ENCODE measurements around the gene SAMD4A.

Gene SAMD4A

DNA sequence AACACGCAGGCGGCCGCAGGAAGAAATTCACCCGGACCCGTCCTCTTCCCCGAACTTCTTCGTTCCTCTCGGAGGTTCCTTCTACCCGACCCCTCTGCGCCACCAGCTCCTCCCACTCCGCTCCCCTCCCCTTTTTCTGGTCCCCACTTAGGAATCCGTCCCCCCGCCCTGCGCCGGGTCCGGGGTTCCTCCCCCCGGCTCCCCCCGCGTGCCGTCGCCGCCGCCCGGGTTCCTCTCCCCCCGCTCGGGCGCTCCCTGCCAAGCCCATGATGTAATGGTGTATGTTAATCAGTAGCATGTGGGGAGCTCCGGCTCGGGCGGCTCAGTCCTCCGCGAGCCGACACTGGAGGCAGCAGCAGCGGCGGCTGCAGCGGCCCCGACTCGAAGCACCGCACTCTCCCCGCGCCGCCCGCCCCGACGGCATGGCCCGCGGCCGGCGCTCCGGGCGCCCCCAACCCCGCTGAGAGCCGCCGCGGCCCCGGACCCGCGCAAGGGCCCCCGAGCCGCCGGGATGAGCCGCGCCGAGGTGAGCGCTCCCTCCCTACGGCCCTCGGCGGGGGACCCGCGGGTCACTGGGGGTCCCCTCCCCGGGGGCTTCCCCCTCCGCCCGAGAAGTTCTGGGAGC, 1.0 kb upstream of the SAMD4A start:
- TF ChIP-seq, protein P1, sequence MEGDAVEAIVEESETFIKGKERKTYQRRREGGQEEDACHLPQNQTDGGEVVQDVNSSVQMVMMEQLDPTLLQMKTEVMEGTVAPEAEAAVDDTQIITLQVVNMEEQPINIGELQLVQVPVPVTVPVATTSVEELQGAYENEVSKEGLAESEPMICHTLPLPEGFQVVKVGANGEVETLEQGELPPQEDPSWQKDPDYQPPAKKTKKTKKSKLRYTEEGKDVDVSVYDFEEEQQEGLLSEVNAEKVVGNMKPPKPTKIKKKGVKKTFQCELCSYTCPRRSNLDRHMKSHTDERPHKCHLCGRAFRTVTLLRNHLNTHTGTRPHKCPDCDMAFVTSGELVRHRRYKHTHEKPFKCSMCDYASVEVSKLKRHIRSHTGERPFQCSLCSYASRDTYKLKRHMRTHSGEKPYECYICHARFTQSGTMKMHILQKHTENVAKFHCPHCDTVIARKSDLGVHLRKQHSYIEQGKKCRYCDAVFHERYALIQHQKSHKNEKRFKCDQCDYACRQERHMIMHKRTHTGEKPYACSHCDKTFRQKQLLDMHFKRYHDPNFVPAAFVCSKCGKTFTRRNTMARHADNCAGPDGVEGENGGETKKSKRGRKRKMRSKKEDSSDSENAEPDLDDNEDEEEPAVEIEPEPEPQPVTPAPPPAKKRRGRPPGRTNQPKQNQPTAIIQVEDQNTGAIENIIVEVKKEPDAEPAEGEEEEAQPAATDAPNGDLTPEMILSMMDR (IDR thresholded peaks at IDR 0.05; ENCODE audit: low read depth, low read length): no peak
- DNase-seq (ENCODE audit: extremely low read depth, low read depth): peak; percentile 88

DNA sequence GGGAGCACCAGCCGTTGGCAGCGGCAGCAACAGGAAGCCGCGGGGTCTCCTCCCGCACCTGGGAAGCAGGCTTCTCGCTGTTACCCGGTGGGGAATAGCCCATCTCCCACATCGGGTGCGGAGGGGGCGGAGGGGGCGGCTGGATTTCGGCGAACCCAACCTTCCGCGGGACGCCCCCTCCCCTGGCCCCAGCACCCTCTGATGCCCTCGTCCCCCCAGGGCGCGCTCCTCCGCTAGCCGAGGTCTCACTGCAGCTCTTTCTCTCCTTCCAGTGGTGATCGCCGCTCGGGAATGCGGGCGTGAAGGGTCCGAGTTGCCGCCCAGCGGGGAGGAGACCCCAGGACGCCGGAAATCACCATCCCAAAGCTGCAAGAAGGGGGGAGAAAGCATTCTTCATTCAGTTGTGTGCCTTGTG, 303 bp downstream of the SAMD4A start:
- DNase-seq (ENCODE audit: extremely low read depth, low read depth): no peak
- TF ChIP-seq, protein P1 (IDR thresholded peaks at IDR 0.05; ENCODE audit: low read depth, low read length): no peak

DNA sequence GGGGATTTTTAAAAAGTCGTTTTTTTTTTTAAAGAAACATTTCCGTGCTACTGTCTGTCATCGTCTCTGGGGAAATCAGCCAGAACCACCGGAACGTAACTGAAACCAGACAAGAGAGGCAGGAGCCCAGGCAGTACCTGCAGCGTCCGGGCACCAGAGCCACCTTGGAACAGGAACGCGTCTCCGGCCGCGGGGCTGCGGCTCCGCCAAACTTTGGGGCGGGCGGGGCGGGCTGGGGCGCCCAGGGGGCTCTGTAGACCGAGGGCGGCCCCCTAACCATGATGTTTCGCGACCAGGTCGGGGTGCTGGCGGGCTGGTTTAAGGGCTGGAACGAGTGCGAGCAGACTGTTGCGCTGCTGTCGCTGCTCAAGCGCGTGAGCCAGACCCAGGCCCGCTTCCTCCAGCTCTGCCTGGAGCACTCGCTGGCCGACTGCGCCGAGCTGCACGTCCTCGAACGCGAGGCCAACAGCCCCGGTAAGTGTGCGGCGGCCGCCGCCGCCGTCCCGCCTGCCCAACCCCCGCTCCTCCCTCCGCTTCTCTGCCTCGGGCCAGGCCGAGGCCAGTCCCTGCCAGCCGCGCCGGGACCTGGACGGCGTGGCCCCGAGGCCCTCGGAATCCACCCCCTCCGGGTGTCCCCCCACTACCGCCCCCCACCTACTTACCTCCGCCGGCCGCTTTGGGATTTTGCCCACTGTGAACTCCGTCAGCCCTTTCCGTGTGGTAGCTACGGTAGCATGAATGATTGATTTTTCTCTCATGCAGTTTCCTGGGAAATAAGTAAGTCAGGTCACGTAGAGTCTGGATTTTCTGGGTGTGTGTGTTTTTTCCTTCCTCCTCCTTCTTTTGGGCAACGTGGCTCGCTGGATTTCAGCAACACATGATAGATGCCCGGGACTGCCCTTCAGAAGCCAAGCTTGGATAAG, 972 bp downstream of the SAMD4A start:
- TF ChIP-seq, protein P1 (IDR thresholded peaks at IDR 0.05; ENCODE audit: low read depth, low read length): no peak
- DNase-seq (ENCODE audit: extremely low read depth, low read depth): no peak

DNA sequence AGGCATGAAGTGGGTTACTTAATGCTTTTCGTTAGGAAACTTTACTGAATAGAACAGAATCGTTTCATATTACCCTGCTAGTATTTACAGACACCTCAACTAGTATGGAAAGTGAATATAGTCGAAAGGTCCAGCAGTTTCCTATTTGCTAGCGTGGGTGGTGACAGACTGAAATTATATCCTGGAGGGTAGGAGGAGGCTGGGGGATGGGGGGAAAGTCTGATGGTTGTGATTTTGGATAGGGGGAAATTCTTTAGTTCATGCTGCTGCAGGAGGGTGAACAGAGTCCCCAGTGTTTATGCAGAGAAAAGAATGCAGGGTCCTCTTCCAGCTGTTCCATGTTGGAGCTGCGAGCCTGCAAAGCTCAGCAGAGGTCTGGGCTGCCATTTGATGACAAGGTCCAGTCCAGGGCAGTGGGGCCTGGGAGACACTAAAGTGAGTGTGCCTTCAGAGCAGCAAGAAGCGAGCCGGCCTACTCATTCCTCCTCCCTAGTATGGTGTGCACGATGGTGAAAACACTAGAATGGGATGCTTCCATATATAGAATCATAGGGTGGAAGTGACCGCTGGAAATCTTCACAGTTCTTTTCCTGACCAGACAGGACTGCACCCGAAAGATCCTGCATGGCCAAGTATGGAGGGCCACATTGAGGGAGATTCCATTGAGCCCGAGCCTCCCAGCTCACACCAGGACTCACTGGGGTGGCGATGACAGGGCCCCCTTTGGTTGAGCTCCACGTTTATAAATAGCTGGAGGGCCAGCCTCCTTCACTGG, 2.1 kb downstream of the SAMD4A start:
- TF ChIP-seq, protein P1 (IDR thresholded peaks at IDR 0.05; ENCODE audit: low read depth, low read length): no peak
- no peak for DNase-seq (ENCODE audit: extremely low read depth, low read depth)

DNA sequence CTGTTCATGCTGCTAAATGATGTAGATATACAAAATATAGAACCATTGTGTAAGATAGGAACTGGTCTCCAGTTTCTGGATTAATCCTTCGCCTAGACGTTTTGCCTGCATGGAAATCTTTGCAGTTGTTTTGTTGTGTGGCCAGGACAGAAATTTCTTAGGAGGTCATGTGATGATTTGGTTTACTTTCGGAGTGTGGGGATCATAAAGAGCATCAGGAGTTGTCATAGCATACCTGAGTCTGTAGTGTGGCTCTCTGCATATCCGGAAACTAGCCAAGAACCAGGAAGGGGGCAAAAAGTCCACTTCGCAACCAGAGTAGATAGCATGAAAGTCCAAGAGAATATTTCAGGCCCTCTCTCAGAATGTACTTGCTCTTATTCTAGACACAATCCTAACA, 3.1 kb downstream of the SAMD4A start:
- TF ChIP-seq, protein P1 (IDR thresholded peaks at IDR 0.05; ENCODE audit: low read depth, low read length): no peak

DNA sequence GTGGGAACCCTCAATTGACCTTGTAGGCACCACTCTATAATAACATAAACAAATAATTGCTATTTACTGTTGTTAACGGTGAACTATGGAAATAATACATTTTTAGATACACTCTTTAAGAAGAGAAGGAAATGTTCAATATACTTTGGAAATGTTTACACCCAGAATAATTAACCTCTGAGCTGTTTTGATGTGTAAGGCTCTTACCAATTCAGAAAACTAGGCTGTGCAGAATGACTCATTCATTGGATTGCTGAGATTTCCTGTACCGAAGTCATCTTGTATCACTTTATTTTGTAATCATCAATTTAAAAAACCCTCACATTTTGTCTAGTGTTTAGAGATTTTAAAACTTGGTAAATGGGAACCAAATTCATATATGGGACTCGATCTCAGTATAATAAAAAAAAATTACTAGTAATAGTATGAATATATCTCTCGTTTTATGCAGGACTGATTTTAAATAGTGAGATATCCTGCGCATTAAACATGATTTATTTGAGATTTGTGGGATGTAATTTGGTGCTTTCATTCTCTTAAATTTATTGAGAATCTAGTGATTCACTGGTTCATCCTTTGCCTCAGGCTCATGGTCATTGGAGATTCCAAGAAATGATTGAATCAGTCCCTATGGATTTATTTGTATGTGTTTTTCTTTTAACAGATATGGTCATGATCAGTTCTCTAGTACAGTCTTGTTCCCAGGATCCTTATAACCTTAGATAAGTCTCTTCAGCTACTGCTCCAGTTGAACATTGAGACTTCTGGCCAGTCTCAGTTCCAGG, 3.9 kb downstream of the SAMD4A start:
- peak; percentile 61 for DNase-seq (ENCODE audit: extremely low read depth, low read depth)
- TF ChIP-seq, protein P1 (IDR thresholded peaks at IDR 0.05; ENCODE audit: low read depth, low read length): no peak

More for the DNA sequence above, 3.1 kb downstream of the SAMD4A start:
- DNase-seq (ENCODE audit: extremely low read depth, low read depth): no peak
